ENCODE data around the gene CHRD.
"Not testable (repeated sequence)": the region's sequence is repeated elsewhere in the genome, so short reads cannot be mapped to it uniquely, and the experiment has no call there.

The CHRD gene

DNA sequence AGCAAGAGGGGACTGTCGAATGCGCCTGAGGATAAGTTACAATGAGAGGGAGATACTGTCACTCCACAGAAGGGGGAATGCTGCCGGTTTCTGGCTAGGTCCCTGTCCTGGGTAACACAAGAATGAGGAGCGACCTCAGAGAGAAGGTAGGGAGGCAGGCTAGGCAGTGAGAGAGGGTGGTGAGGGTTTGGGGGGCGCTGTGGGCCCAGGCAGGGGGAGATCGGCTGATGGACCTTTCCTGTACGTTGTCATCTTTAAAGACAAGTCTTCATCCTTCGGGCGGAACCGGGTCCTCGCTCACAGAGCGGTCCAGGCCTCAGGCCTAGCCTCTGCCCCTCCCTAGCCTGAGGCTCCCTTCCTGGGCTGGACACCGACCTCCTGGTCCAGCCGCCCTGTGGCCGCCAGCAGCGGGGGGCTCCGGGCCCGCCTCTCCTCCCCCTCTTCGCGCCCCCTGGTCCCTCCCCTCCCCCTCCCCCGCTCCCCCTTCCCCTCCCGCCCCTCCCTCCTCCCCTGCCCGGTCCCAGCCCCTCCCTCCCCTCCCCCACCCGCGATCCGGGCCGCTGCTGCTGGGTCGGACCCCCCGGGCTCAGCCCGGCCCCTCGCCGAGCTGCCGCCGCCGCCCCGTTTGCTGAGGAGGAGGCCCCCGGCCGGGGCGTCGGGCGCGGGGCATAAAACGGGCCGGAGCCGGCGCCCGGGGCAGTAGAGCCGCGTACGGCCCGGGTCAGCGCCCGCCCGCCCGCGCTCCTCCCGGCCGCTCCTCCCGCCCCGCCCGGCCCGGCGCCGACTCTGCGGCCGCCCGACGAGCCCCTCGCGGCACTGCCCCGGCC, at the start of gene CHRD:
Gene CHRD, plus strand, starts transcription at position 697 of the 827 bp plus-strand sequence. CDS start 265 bp downstream, outside the sequence.
- DNase-seq = no peak

DNA sequence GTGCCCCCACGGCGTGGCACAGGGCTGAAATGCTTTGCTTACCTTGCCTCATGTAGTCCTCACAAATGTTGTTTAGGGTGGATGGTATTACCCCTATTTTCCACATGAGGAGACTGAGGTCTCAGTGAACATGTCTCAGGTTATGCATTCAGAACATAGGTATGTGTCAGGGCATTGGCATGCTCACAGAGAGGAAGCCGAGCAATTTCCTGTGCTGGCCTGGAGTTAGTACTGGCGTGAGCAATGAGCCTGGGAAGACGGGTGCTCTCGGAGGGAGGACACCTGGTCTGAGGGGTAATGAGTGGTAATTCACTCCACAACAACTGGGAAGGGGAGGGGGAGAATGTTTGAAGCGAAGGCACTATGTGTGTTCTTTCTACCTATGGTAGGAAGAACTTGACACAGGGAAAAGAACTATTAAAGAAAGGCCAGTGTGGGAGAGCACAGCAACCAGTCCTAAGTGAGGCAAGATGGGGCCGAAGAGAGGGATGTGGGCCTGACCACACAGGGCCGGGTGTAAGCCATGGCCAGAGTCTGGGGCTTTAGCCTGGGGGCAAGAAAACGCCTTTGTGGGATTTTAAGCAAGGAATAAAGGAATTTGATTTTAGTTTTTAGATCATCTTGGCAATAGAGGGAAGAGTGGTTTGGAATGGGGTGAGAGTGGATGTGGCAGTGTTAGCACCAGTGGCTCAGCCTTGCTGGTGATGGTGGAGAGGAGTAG, 47.3 kb upstream of the CHRD start:
- DNase-seq = no peak

- no peak for DNase-seq
Measured at GRCh38 chr3:184333190-184333589, 46.7 kb upstream of the CHRD start.

DNA sequence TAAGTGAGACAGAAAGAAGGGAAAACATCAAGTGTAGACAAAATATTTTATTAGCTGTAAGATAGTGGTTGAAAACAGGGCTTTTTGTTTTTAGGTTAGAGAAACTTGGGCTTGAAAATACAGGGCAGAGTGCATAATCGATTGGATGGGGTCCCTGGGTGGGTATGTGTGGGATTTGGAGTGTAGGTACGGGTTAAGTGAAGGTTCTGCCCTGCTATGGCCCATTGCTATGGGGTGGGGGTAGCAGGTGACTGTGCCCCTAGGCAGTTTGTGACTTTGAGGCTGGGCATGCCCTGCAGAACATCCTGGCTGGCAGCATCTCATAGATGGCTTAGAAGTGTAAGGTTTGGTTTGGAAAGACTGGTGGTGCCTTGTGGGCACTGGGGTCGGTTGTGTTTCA, 46.2 kb upstream of the CHRD start:
- no peak for DNase-seq

- peak in 1 of 4 experiments; percentile 13 for DNase-seq
Measured at GRCh38 chr3:184334470-184335158, 45.2 kb upstream of the CHRD start.

- DNase-seq = no peak
Measured at GRCh38 chr3:184335291-184335660, 44.6 kb upstream of the CHRD start.

DNA sequence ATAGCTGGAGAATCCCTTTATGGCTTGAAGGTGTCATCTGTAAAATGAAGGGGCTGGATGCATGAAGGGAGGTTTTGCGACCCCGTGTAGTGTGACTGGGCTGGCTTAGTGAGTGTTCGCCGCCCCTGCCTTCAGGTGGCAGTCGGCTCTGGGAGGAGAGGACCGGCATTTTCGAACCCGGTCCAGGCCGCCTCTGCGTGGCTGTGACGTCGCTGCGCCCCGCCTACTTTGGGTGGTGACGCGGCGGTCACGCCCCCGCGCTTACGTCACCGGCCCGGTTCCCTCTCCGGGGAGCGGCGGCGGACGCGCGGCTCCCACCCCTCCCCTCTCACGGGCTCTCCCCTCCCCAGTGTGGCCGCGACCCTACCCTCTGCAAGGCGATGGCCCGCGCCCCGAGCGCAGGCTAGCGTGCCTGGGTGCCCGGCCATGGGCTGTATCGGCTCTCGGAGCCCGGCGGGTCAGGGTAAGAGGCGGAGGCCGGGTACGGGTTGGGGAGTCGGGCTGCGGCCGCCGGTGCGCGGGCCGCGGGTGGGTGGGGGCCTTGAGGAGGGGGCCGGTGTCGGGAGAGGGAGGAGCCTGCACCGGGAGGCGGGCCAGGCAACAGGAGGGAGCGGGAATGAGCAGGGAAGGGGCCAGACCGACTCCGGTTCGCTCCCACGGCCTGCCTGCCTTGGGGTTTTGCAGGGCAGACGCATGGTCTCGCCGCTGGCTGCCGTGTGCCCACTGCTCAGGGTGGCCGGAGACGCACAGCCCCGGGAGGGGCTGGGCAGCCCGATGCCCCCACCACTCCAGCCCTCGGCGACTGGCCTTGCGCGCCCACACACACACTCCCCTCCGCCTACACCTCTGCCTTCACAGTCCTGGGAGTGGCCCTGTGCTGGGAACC, 44.0 kb upstream of the CHRD start:
- DNase-seq = peak; percentile 61 to 86 (median 72)

DNA sequence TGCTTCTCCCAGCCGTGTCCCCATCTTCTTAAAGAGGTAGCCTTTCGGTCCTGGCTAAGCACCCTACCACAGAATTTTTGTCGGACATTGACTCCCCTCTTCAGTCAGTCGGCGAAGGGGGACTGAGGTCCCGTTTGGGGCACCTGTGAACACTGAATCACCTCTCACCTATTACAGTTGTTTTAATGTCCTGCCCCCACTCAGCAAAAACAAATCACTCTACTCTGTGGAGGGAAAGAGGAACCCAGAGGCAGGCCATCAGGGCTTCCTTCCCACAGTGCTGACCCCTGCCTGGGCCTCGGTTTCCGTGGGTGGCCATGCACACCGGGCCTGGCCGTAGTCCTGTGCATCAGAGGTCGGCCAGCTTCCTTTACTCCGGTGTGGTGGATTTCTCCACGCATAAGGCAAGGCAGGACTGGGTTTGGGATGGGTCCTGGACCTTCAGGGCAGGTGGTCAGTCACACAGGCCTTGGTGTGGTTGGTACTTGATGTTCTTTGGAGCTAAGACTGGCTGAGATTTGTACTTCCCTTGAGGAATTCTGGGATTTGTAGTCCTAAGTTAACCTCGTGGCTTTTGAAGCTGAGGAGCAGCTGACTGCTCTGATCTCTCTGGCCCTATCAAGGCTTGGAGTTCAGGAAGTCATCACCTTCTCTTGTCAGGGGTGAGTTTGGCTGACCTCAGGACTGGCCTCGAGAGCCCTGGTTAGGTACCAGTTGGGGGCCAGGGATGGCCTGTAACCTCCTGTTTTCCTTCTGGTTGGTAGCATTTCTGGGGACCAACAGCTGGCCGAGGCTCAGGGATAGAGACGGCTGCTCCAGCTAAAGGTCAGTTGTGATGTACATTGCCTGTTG, 43.1 kb upstream of the CHRD start:
- no peak for DNase-seq

- no peak for DNase-seq
Measured at GRCh38 chr3:184337399-184337714, 42.5 kb upstream of the CHRD start, which contains the start of gene FAM131A. Gene FAM131A, plus strand, starts transcription at chr3:184337600. Its CDS starts 31 bp downstream, at chr3:184337631.

GRCh38 chr3:184337981-184338380, 41.9 kb upstream of the CHRD start:
- no peak for DNase-seq

GRCh38 chr3:184338511-184338945, 41.3 kb upstream of the CHRD start:
- no peak for DNase-seq

DNA sequence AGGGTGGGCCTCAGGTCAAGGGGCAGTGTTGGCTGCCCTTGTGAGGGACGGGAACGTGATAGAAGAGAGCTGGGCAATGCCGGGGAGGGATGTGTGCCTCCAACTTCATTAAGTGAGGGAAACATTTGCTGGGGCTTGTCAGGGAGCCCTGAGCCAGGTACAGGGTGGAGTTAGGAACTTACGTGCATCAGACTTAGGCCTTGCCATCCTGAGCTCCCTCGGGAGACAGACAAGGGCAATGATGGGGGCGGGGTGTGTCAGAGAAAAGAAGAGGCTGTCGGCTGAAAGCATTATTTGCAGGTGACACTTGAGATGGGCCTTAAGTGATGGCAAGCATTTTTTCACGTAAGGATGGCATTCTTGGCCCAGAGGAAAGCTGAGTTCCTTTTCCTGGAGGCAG, 40.9 kb upstream of the CHRD start:
- no peak for DNase-seq

DNA sequence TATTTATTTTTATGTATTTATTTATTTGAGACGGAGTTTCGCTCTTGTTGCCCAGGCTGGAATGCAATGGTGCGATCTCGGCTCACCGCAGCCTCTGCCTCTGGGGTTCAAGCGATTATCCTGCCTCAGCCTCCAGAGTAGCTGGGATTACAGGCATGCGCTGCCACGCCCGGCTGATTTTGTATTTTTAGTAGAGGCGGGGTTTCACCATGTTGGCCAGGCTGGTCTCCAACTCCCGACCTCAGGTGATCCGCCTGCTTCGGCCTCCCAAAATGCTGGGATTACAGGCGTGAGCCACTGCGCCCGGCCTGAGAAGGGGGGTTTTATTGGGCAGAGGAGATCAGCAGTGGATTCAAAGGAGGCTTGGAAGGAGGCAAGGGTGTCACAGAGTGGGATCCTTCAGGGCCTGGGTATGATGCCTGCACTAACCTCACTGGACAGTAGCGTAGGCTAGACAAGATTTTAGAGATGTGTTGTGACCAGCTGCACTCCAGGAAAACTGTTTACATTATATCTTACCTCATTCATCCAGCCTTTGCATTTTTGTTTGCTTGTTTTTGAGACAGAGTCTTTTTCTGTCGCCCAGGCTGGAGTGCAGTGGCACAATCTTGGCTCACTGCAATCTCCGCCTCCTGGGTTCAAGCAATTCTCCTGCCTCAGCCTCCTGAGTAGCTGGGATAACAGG, 40.3 kb upstream of the CHRD start:
- DNase-seq = not testable (repeated sequence)

- no peak for DNase-seq
Measured at GRCh38 chr3:184341925-184342324, 37.9 kb upstream of the CHRD start.

DNA sequence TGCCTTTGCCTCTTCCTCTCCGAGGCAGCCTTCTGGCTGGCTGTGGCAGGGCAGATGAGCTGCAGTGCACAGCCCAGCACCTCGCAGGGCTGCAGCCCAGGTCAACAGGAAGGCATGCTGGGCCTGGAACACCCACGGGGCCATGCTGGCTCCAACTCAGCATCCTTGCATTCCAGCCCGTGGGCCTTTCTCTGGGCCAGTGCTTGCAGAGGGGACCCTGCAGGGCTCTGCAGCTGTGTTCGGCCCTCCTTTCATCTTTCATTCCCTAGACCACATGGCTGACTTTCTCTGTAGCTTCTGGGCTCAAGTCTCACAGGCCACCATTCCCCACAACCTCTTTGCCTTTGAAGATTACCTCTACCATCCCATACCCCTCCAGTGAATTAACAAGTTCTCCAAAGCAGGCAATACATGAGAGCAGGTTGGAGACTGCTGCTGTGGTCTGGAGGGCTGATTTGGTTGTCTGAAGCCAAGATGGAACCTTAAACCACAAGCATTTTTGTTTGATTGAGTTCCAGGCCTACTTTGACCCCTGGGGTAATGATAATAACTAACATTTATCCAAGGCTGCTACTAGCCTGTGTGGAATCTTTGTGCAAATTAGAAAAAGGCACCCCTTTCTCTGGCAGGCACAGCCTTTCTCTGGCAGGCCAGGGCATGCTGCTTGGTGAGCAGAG, 36.5 kb upstream of the CHRD start:
- DNase-seq = no peak

DNA sequence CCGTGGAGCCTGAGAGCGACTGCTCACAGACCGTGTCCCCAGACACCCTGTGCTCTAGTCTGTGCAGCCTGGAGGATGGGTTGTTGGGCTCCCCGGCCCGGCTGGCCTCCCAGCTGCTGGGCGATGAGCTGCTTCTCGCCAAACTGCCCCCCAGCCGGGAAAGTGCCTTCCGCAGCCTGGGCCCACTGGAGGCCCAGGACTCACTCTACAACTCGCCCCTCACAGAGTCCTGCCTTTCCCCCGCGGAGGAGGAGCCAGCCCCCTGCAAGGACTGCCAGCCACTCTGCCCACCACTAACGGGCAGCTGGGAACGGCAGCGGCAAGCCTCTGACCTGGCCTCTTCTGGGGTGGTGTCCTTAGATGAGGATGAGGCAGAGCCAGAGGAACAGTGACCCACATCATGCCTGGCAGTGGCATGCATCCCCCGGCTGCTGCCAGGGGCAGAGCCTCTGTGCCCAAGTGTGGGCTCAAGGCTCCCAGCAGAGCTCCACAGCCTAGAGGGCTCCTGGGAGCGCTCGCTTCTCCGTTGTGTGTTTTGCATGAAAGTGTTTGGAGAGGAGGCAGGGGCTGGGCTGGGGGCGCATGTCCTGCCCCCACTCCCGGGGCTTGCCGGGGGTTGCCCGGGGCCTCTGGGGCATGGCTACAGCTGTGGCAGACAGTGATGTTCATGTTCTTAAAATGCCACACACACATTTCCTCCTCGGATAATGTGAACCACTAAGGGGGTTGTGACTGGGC, 35.1 kb upstream of the CHRD start:
- DNase-seq = no peak

- no peak for DNase-seq
Measured at GRCh38 chr3:184345317-184346144, 34.3 kb upstream of the CHRD start.

DNA sequence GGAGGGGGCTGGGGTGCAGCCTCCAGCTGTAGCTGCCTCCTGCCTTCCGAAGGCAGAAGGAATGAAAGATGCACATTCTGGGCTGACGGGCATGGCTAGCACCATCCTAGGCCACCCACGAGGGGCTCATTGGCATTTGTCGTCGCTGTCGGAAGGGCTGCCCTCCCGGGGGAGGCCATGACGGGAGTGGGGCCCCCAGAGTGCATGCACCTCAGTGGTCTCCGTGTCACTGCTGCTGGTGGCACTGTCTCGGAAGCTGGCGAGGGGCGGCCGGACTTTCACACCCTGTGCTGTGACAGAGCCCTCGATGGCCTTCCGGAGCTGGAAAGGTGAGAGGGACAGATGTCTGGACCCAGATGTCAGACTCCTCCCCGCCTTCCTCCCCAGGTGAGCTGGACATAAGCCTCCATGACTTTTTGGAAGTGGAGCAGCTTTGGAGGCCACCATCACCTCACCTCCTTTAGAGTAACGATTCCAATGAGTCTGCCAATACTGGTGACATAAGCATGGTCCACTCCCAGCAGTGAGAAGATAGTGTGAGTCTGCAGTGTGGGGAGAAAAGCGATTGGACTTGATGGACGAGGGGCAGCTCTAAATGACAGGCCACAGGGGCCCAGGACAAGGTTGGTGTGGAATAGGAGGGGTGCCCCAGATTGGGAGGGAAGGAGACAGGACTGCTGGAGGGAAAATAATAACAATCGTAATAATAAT, 33.2 kb upstream of the CHRD start:
- DNase-seq = no peak

Data from activated naive CD4-positive, alpha-beta T cell (primary cell).